PC-3 (cell line): ENCODE data around the gene OR6X1.

Source experiments
- CTCF ChIP-seq: fragments of 300-600 bp; sonication (generic); conservative IDR thresholded peaks from 2 replicates; pipeline ENCODE4 v1.5.1; 2017; ENCODE audit warnings: antibody characterized with exemption, low read depth, mild to moderate bottlenecking, low read length
- EZH2 ChIP-seq: fragments of 300-600 bp; sonication (generic); IDR thresholded peaks from one replicate; pipeline ENCODE4 v1.6.1; 2017; ENCODE audit warnings: antibody characterized with exemption, mild to moderate bottlenecking, low read length; ENCODE audit not compliant: unreplicated experiment

DNA sequence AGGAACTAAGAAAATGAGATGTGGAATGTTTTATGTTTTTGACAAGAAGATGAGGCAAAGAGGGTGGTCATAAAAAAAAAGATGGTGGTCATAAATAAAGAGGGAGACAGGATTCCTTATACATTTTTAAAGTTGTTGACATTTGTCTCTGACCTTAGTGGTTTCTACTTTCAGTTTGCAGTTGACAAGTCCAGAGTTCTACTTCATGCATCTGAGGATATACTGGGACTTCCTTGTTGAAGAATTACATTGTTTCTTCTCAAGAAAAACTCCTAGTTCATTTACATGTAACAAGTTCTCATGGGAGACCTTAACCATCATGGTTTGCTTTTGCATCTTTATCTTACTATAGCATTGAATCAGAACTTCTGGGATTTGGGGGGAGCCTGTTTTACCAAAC lies 1.2 kb downstream of the OR6X1 start:
- TF ChIP-seq CTCF = no peak
- no peak for TF ChIP-seq EZH2
